ENCODE results near the gene SMAP1.
"Not testable (repeated sequence)": the region's sequence is repeated elsewhere in the genome, so short reads cannot be mapped to it uniquely, and the experiment has no call there.

Gene SMAP1

DNA sequence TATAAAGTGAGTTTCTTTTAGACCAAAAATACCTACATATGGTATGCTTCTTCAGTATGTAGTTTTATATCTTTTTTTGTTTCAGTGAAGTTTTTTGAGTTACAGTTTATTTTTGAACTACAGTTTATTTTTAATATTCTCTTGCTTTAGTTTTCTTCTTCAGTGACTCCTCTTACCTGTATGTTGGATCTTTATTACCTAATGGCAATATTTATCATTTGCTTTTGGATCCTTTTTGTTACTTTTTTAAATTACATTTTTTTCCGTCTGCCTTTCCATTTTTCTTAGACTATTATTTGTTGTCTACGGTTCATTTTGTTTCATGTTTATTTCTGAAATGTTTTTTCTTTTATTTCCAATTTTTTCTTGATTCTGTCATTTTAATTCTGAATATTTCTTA lies 71.9 kb downstream of the SMAP1 start:
- H3K27ac ChIP-seq: no peak overlapping the region
- TF ChIP-seq, protein P1, sequence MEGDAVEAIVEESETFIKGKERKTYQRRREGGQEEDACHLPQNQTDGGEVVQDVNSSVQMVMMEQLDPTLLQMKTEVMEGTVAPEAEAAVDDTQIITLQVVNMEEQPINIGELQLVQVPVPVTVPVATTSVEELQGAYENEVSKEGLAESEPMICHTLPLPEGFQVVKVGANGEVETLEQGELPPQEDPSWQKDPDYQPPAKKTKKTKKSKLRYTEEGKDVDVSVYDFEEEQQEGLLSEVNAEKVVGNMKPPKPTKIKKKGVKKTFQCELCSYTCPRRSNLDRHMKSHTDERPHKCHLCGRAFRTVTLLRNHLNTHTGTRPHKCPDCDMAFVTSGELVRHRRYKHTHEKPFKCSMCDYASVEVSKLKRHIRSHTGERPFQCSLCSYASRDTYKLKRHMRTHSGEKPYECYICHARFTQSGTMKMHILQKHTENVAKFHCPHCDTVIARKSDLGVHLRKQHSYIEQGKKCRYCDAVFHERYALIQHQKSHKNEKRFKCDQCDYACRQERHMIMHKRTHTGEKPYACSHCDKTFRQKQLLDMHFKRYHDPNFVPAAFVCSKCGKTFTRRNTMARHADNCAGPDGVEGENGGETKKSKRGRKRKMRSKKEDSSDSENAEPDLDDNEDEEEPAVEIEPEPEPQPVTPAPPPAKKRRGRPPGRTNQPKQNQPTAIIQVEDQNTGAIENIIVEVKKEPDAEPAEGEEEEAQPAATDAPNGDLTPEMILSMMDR (conservative IDR thresholded peaks at IDR 0.05): no peak

- H3K27ac ChIP-seq: not testable (repeated sequence)
Observed at GRCh38 chr6:70740746-70741145, 73.1 kb downstream of the SMAP1 start.

GRCh38 chr6:70742462-70742861 lies 74.8 kb downstream of the SMAP1 start:
- not testable (repeated sequence) for H3K27ac ChIP-seq

GRCh38 chr6:70753870-70754380 lies 86.2 kb downstream of the SMAP1 start:
- TF ChIP-seq, protein P1 (conservative IDR thresholded peaks at IDR 0.05): no peak
- H3K27ac ChIP-seq: no peak overlapping the region

GRCh38 chr6:70758883-70759282 lies 91.2 kb downstream of the SMAP1 start:
- TF ChIP-seq, protein P1 (conservative IDR thresholded peaks at IDR 0.05): no peak
- H3K27ac ChIP-seq: no peak overlapping the region

DNA sequence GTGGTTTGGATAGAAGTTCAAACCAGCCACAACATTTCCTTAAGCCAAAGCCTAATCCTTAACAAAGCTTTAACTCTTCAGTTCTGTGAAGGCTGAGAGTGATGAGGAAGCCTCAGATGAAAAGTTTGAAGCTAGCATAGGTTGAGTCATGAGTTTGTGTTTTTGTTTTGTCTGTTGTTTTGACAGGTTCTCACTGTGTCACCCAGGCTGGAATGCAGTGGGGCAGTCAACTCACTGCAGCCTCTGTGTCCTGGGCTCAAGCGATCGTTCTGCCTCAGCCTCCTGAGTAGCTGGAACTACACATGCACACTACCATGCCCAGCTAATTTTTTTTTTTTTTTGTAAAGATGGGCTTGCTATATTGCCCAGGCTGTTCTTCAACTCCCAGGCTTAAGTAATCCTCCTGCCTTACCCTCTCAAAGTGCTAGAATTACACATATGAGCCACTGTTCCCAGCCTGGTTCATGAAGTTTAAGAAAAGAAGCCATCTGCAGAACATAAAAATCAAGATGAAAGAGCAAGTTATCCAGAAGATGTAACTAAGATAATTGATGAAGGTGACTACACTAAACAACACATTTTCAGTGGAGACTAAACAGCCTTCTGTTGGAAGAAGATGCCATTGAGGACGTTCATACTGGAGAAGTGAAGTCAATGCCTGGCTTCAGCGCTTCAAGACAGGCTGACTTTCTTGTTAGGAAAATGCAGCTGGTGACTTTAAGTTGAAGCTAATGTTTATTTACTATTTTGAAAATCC lies 96.2 kb downstream of the SMAP1 start:
- TF ChIP-seq, protein P1 (conservative IDR thresholded peaks at IDR 0.05): no peak
- no peak overlapping the region for H3K27ac ChIP-seq

- no peak overlapping the region for H3K27ac ChIP-seq
- TF ChIP-seq, protein P1 (conservative IDR thresholded peaks at IDR 0.05): no peak
Observed at GRCh38 chr6:70764706-70765105, 97.0 kb downstream of the SMAP1 start.

DNA sequence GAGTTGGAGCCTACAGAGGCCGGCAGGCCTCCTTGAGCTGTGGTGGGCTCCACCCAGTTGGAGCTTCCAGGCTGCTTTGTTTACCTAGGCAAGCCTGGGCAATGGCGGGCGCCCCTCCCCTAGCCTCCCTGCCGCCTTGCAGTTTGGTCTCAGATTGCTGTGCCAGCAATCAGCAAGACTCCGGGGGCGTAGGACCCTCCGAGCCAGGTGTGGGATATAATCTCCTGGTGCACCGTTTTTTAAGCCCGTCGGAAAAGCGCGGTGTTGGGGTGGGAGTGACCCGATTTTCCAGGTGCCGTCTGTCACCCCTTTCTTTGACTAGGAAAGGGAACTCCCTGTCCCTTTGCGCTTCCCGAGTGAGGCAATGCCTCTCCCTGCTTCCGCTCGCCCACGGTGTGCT lies 103.7 kb downstream of the SMAP1 start:
- H3K27ac ChIP-seq: not testable (repeated sequence)

GRCh38 chr6:70779934-70780333 lies 112.3 kb downstream of the SMAP1 start:
- TF ChIP-seq, protein P1 (conservative IDR thresholded peaks at IDR 0.05): no peak
- no peak overlapping the region for H3K27ac ChIP-seq

All from VCaP (cell line).